Duodenal mucosa (tissue), 2 donors: Measurements from ENCODE around the gene SLMAP.

ENCODE experiments used
- H3K27ac ChIP-seq: one replicate; pipeline ENCODE4 v1.7.0; 2013; ENCODE audit warnings: low read depth, low read length
- H3K27me3 ChIP-seq, 2 donors: one replicate each; pipeline ENCODE4 v1.7.0; 2013; ENCODE audit warnings: low read length in 2 of 2, control low read depth in 1 of 2; ENCODE audit not compliant: insufficient read depth in 2 of 2, control insufficient read depth in 1 of 2
- H3K36me3 ChIP-seq, 2 donors: one replicate each; pipeline ENCODE4 v1.7.0; 2013; ENCODE audit warnings: low read length in 2 of 2, control low read depth in 1 of 2; ENCODE audit not compliant: insufficient read depth in 2 of 2, control insufficient read depth in 1 of 2
- H3K4me1 ChIP-seq, 2 donors: one replicate each; pipeline ENCODE4 v1.7.0; 2013; ENCODE audit warnings: low read length in 2 of 2, control low read depth in 1 of 2; ENCODE audit not compliant: insufficient read depth in 2 of 2, control insufficient read depth in 1 of 2
- H3K4me3 ChIP-seq, 2 donors: one replicate each; pipeline ENCODE4 v1.7.0; 2013; ENCODE audit warnings: low read length in 2 of 2, low read depth in 1 of 2
- H3K9ac ChIP-seq, 2 donors: one replicate each; pipeline ENCODE4 v1.7.0; 2013; ENCODE audit warnings: low read length in 2 of 2, low read depth in 1 of 2
- H3K9me3 ChIP-seq, 2 donors: one replicate each; pipeline ENCODE4 v1.7.0; 2013; ENCODE audit warnings: low read length in 2 of 2, control low read depth in 1 of 2; ENCODE audit not compliant: control insufficient read depth in 1 of 2

The SLMAP gene

DNA sequence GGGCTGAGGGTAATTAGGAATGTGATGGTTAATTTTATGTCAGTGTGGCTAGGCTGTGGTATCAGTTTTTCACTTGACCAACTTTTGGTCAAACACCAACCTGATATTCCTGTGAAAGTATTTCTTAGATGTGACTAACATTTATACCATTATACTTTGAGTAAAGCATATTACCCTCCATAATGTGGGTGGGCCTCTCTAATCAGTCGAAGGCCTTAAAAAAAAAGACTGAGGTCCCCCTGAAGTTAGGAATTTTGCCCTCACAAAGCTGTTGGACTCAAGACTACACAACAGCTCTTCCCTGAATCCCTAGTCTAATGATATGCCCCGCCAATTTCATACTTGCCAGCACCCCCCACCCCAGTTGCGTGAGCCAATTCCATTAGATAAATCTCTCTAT, 12.5 kb downstream of the SLMAP start:
- no peaks in the 10 kb centered on the region for H3K27me3 ChIP-seq
- no peak overlapping the region for H3K9ac ChIP-seq
- H3K36me3 ChIP-seq: peaks cover 3 to 6% of the 10 kb centered on the region in 2 donors
- H3K9me3 ChIP-seq: no peaks in the 10 kb centered on the region
- H3K27ac ChIP-seq: no peak overlapping the region
- H3K4me3 ChIP-seq: no peak overlapping the region
- H3K4me1 ChIP-seq: peaks cover 9% of the 10 kb centered on the region in 2 donors

DNA sequence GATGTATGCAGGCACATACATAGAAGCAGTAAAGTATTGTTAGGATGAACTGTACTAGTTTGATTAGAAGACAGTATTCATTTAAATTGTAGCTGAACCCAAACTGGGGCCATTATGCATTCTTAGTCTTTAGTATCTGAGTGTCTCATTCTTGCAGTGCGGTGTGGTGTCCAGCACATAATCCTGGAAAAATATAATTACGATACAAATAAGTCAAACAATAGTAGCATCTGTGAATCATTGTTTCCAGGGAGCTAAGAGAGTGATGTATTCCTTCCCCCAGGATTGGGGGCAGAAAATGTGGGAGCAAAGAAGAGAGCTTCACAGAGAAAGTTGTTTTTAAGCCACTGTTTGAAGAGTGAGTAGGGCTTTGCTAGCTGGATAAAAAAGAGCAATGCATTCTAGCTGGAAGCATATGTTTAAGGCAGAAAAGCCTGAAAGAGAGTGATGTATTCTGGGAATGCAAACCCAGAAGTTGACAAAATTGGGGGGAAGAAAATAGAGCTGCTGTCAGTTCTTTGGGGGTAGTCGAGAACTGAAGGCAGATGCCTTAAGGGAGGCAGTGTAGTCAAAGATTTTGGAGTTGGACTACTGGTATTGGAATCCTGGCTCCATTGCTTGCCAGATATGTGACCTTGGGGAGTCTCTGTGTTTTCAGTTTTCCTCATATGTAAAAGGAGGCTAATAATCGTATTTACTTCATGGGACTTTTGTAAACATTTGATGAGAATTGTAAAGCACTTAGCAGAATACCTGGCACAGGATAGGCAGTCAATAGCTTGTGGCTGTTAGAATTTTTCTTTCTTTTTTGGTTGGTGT, 14.1 kb downstream of the SLMAP start:
- Histone ChIP-seq H3K27ac (no peak overlapping the region), H3K27me3 (no peaks in the 10 kb centered on the region), H3K9me3 (no peaks in the 10 kb centered on the region), H3K36me3 (peaks cover 1 to 3% of the 10 kb centered on the region in 2 donors), H3K4me3 (no peak overlapping the region), H3K4me1 (no peaks in the 10 kb centered on the region), H3K9ac (no peak overlapping the region)

DNA sequence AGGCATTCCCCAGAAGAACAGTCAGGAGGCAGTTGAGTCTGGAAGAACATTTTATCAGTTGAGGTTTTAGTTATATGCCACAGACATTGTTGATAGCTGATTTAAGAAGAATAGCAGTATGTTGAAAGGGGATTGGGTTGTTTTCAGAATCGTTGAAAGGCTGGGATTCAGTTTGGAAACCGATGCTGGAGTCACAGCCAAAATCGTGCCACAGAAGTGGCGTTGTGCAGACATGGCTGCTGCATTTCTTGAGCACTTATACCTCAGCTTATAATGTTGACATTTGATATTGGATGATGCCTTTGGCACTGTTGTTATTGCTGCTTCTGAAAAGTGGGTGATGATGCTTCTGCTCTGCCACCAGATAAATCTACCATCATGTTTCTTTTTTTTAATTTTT, 16.1 kb downstream of the SLMAP start:
- H3K4me1 ChIP-seq: no peaks in the 10 kb centered on the region
- no peak overlapping the region for H3K4me3 ChIP-seq
- no peaks in the 10 kb centered on the region for H3K9me3 ChIP-seq
- no peak overlapping the region for H3K9ac ChIP-seq
- no peaks in the 10 kb centered on the region for H3K27me3 ChIP-seq
- no peaks in the 10 kb centered on the region for H3K36me3 ChIP-seq
- H3K27ac ChIP-seq: no peak overlapping the region

DNA sequence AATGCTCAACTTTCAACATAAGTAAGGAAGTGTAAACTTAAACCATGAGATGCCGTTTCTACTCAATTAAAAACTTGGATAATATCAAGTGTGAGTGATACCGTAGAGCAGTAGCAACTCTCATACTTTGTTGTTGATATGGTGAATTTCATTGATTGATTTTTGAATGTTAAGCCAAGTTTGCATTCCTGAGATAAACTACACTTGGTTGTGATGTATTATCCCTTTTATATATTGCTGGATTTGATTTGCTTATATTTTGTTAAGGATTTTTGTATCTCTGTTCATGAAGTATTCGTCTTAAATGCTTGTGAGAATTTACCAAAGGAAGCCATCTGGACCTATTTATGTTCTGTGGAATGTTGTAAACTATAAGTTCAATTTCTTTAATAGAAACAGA, 21.7 kb downstream of the SLMAP start:
- H3K27me3 ChIP-seq: no peaks in the 10 kb centered on the region
- H3K27ac ChIP-seq: no peak overlapping the region
- peaks cover 0 to 4% of the 10 kb centered on the region in 2 donors for H3K4me1 ChIP-seq
- no peak overlapping the region for H3K4me3 ChIP-seq
- H3K9ac ChIP-seq: no peak overlapping the region
- H3K36me3 ChIP-seq: no peaks in the 10 kb centered on the region
- H3K9me3 ChIP-seq: no peaks in the 10 kb centered on the region

DNA sequence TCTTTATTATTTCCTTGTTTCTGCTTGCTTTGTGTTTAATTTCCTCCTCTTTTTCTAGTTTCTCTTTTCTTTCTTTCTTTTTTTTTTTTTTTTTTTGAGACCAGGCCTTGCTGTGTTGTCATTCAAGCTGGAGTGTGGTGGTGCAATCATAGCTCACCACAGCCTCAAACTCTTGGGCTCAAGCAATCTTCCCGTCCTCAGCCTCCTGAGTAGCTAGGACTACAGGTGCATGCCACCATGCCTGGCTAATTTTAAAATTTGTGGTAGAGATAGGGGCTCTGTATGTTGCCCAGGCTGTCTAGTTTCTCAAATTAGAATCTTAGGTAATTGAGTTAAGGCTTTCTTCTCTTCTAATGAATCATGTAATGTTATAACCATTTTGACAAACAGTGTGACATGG, 22.4 kb downstream of the SLMAP start:
- Histone ChIP-seq H3K4me1 (peaks cover 7 to 8% of the 10 kb centered on the region in 2 donors), H3K9ac (no peak overlapping the region), H3K4me3 (no peak overlapping the region), H3K27me3 (no peaks in the 10 kb centered on the region), H3K9me3 (no peaks in the 10 kb centered on the region), H3K36me3 (no peaks in the 10 kb centered on the region), H3K27ac (no peak overlapping the region)

DNA sequence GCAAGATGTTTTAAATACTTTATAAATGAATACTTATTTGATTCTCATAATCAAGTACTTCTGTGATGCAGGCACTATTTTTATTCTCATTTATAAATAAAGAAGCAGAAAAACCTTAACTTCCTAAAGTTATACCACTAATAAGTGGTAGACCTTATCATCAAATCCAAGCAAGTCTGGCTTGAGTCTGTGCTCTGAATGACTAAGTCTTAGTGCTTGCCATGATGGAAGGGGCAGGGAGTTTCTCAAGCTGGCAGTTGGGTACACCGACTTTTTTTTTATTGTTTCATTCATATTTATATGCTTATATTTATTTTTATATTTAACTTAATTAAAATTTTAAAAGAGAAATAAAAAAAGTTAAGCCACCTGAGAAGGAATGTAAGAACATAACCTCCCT, 23.6 kb downstream of the SLMAP start:
- no peaks in the 10 kb centered on the region for H3K36me3 ChIP-seq
- no peak overlapping the region for H3K27ac ChIP-seq
- H3K27me3 ChIP-seq: no peaks in the 10 kb centered on the region
- H3K4me1 ChIP-seq: peaks cover 16 to 18% of the 10 kb centered on the region in 2 donors
- H3K9me3 ChIP-seq: no peaks in the 10 kb centered on the region
- H3K4me3 ChIP-seq: no peak overlapping the region
- no peak overlapping the region for H3K9ac ChIP-seq

DNA sequence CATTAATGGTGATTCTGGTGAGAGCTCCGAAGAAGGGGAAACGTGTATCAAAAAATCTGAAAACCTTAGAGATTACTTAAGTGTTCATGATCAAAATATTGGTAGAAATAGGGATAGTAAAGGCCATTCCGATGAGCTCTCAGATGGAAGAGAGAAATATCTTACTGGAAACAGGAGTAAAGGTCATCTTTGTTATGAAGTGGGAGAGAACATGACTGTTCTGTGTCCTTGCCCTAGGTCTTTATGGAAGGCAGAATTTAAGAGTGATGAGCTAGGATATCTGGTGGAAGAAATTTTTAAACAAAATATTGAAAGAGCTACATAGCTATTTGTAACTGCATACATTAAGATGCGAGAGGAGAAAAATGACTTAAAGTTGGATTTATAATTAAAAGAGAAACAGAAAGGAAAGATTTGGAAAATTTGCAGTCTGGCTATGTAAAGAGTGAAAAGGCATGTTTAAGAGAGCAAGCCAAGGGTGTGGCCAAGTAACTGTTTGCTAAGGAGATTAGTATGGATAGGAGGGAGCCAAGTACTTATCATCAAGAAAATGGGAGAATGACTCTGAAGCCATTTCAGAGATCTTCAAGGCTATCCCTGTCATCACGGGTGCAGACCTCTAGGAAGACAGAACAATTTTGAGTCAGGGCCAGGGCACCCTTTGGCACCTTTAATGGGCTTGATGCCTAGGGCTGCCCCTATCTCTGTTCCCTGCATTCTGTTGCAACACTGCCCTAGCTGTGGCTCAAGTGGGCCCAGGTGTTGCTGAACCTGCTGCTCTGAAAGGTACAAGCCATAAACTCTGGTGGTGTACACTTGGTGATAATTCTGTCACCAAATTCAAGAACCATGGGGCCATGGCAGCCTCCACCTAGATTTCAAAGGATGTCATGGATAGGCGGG, 27.3 kb downstream of the SLMAP start:
- no peaks in the 10 kb centered on the region for H3K9me3 ChIP-seq
- no peak overlapping the region for H3K4me3 ChIP-seq
- no peaks in the 10 kb centered on the region for H3K27me3 ChIP-seq
- H3K36me3 ChIP-seq: no peaks in the 10 kb centered on the region
- no peak overlapping the region for H3K9ac ChIP-seq
- no peak overlapping the region for H3K27ac ChIP-seq
- peaks cover 24 to 26% of the 10 kb centered on the region in 2 donors for H3K4me1 ChIP-seq

DNA sequence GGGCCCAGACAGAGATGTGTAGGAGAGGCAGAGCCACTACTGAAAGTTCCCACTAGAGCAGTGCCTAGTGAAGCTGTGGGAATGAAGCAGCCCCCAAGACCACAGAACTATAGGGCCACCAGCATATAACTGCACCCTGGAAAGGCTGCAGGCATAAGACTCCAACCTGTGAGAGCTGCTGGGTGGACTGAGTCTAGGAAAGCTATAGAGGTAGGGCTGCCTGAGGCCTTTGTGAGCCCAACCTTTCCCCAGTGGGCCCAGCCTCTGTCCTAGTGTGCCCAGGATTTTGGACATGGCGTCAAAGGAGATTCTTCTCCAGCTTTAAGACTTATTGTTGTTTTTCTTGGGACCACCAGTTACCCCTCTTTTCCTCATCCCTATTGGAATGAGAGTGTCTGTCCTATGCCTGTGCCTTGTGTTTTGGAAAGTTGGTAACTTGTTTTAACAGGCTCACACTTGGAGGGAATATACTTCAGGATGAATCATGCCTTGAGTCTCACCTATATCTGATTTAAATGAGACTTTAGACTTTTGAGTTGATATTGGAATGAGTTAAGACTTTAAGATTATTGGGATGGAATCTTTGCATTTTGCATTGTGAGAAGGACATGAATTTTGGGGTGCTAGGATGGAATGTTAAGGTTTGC, 28.1 kb downstream of the SLMAP start:
- Histone ChIP-seq H3K36me3 (no peaks in the 10 kb centered on the region), H3K27ac (no peak overlapping the region), H3K9ac (no peak overlapping the region), H3K4me3 (no peak overlapping the region), H3K9me3 (no peaks in the 10 kb centered on the region), H3K4me1 (peaks cover 29% of the 10 kb centered on the region in 2 donors), H3K27me3 (no peaks in the 10 kb centered on the region)

DNA sequence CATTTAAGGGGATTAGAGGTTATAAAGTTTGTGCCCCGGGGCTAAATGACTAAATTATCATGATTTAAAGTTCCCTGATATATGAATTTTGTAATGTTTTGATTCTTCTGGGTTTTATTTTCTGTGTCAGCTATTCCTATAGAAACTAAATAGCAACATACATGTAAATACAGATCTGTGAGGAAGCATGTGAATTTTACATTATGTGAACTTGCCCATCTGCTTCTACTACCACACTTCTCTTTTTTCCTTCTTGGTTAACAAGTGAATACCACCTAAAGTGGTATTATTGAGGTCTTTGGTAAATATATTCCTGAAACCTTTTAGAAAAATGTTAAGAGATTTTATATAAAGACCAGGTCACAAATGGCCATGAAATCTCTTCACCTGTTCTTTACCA, 29.3 kb downstream of the SLMAP start:
- no peaks in the 10 kb centered on the region for H3K36me3 ChIP-seq
- no peaks in the 10 kb centered on the region for H3K9me3 ChIP-seq
- no peak overlapping the region for H3K27ac ChIP-seq
- peaks cover 25 to 29% of the 10 kb centered on the region in 2 donors for H3K4me1 ChIP-seq
- H3K9ac ChIP-seq: no peak overlapping the region
- no peak overlapping the region for H3K4me3 ChIP-seq
- H3K27me3 ChIP-seq: no peaks in the 10 kb centered on the region
